GM18502 (cell line): ENCODE data around the gene DMD.

ENCODE experiments used
- ATAC-seq: cut with Tn5 transposase; IDR thresholded peaks from one replicate; pipeline ENCODE4 v1.9.1; 2021; ENCODE audit warnings: mild to moderate bottlenecking; ENCODE audit not compliant: unreplicated experiment, poor library complexity

DMD gene

DNA sequence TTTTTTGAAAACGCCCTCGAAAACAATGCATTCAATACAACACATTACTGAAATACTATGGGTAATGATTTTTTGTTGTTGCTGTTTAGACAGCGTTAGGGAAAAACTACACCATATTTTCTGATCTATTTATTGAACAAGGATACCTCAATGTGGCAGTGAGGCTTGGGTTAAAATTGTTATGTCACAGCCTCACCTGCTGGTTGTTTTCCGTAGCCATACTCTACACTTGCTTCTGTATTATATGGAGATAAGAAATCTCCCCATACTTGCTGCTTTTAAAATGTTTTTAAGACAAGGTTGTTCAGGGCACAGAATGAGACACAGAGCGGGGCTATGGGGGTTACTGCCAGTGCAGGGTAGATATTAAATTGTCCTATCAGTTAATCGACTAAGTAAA lies 1917.9 kb downstream of the DMD start:
- ATAC-seq, result no peak

DNA sequence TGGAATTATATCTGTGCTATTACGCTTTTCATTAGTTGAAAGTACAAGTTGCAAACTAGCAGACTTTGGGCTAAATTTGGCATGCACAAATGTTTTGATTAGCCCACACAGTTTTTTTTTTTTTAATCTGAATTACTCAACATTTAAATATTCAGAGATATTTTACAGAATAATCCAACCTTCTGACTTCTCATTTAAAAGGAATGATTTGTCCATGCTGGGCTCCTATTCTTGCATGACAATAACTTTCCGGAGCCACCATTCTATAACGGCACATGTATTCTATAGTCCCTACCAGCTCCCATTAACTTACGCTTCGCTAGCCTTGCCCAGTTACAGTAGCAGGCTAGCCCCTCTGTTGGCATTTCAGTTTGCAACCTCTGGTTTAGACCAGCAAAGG lies 1920.2 kb downstream of the DMD start:
- ATAC-seq, result no peak

DNA sequence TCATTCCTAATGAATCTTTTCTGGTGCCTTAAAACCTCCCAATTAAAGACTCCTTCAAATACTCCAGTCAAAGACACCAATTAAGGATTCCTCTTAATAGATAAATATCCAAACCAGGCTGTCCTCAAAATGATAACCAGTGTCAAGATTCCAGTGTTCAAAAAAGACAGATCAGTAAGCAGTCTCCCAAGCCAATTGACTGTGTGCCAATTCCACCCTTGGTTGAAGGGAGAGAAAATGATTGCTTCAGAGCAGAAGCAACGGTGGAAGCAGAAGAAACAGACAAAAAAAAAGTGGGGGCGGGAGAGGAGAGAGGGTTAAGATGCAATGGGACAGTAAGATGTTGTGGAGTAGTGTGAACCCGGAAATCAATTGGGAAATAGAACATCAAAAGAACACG lies 1923.5 kb downstream of the DMD start:
- ATAC-seq, result no peak

DNA sequence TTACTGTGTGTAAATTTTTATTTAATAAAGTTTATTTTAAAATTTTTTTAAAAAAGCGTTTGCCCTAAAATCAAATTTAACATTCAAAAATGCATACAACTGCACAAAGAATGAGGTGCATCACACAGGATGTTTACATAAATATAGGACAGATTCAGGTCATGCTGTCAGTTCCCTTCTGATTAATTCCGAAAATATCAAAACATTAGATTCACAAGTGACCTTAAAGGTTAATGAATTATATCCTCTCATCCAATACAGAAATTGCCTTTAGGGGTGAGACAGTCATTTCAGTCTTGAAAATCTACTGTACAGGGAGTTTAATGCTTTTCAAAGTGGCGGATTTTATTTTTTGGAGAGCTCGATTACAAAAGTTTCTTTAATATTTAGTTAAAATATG lies 1930.8 kb downstream of the DMD start:
- ATAC-seq, result no peak

DNA sequence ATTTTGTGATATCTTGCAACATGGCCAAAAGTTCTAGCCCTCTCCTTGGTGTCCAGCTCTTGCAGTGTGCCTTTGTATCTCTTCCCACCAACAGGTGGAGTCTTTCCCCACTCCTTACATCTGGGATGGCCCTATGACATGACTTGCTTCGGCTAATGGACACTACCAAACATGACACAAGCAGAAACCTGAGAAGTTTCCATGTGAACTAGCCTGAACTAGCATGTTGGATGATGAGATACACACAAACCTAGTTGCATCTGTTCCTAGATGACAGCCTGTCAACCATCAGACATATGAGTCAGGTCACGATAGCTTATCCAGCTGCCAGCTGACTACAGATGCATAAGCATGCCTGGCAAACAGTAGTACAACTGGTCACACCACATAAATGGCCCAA lies 1932.0 kb downstream of the DMD start:
- no peak for ATAC-seq

DNA sequence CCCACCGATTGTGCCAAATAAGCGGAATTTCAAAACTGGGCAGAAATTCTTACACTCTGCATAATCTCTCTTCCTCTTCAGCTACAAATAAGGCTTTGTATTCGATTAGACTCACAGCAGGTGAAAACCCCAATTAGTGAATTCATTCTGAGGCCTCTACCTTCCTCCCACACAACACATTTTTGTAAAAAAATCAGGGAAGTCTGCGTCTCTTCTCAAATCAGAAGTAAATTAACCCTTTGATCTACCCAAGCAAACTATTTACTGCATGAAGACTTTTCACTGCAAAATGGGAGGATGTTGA lies 1938.9 kb downstream of the DMD start:
- no peak for ATAC-seq

DNA sequence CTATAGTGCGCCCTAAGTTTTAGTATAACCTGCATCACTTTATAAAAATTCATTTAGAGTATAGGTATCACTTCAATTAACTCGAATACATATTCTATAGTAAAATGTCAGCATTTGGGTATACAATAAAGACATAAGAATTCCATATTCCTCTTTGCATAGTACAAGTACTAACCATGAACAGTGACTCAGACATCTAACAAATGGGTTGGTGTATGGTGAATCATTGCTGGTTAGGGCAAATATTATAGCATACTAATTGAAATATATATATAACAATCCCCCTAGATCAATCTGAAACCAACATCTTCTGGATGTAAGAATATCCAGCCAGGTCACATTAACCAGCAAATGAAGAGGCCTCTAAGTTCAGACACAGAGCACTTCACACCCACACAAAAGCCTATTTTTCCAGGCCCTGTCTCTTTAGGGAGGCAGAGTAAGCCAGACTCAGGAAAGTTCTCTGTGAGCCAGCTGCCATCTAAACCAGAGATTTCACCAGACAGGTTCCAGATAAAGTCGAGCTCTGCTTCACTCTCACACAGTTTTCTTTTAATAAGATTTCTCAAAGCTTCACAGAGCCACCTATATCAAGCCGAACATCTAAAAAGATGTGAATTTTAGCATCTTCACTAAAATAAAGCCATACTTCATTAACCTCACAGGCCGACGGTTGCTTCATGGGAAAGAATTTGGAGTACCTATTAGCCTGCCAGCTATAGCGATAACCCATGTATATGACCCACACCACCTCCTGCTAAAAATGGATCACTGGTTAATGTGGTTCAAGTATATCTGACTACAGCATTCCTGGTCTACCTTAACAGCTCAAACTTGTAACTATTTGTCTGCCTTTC lies 1939.5 kb downstream of the DMD start:
- ATAC-seq, result no peak

DNA sequence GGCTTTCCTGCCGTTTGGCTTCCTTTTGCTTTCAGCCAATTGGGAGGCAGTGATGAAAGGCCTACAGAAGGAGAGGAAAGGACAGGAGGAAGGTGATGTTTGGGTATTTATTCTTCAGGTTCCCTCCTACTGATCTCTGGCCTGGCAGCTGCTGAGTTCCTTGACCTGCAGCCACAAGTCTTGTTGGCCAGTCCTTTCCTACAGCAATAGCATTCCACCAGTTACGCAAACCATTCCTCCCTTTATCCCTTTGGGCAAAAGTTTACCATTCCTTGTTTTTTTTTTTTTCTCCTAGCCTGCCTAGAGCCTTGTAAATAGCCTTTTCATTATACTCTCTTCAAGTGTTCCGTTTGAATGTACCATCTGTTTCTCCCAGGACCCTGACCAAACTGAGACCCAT lies 1941.4 kb downstream of the DMD start:
- ATAC-seq, result no peak

DNA sequence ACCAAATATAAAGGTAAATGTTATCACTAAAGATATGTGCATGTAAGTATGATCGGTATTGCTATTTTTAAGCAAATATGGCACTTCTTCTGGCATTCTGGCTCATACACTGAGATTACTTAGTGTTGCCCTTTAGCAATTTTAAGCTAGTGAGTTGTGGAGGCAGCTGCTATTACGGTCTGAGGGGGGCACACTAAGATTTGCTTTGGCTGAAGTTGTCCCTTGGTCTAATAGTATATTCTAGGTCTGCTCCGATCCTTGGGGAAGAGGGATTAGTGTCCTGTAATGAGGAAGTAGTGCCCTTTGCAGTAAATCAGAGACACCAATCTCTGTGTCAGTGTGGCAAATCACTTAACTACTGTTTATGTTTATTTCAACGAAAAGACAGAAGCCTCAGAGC lies 1943.0 kb downstream of the DMD start:
- ATAC-seq, result no peak

DNA sequence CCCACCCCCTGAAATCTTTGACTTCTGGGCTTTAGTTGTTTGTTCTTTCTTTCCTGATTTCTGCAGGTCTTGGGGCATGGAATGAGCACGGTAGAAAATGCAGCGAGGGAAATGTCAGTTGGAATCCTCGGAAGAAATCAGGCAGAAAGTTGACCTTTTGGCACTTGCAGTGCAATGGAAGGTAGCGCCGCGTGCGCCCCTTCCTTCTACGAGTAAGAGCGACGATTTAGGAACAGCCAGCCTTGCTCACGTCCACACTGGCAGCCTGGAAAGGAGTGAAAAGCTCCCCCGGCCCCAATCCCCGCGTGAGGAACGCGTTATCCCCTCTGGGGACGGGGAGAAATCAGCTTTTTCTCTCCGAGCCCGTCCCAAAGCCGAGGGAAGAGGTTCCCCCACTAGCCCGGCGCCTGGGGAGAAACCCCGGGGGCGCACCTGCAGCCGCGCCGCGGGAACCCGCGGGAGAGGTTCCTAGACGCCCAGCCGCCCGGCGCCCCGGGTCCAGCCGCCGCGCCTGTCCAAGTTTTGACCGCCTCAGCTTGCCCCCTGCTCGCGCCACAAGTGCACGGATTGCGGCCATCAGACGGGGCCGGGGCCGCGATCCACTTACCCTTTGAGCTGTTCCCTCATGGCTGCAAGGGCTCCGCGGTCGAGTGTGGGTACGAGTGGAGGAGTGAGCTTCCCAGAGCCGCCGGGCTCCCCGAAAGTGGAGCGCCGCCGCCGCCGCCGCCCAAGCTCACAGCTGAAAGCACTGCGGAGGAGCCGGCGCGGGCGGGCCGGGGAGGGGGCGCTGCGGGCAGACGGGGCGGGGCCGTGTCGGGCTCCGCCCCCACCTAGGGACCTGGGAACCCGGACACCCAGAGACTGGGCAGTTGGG lies 1944.9 kb downstream of the DMD start:
- ATAC-seq, result peak; percentile 91

DNA sequence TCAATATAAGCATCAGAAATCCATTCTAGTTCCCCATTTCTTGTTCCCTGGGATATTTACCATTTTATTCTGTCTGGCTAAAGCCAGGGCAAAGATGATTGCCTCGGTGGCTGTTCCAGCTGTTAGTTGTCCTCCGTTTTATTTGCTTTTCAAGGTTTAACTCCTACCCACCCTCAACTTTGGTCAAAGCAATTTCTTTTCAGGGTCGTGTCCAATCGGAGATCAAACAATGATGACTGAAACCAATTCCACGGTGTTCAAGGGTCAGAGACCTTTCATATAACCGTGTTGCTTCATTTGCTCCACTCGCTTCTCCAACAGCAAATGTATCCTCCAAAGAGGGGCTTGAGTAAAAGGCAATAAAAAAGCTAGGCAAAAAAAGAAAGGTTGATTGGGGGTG lies 1946.0 kb downstream of the DMD start:
- ATAC-seq, result no peak

DNA sequence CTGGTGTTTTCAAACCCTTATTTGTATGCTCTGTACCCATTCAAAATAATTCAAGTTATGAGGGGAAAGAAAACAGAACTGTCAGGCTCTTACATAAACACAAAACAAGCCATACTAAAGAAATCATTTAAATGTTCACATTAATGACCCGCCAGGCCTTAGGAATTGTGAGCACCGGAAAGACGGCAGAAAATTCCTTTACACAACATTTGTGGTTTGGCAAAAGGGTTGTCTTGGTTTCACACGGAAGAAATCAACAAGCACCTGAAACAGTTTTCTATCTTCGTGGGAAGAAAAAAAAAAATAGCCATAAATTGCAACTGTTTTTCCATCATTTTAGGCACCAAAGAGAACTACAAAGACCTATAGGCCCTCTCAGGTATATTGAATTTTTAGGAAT lies 1951.0 kb downstream of the DMD start:
- no peak for ATAC-seq

DNA sequence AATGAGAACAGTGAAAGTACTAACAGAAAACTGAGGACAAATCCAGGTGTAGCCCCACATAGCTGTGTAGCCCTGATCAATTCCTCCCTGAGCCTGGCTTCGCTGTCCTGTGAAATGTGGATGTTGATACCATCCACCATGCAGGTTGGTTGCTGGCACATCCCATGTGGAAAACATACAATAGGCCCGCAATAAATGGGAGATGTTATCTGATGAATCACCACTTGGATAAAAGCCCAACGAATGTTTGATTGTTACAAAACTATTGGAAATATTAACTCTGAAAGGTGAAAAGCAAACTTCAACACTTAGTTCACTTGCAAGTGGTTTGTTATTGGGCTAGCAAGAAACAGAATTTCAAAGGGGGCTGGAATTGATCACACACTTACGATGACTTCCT lies 1953.2 kb downstream of the DMD start:
- ATAC-seq, result no peak

DNA sequence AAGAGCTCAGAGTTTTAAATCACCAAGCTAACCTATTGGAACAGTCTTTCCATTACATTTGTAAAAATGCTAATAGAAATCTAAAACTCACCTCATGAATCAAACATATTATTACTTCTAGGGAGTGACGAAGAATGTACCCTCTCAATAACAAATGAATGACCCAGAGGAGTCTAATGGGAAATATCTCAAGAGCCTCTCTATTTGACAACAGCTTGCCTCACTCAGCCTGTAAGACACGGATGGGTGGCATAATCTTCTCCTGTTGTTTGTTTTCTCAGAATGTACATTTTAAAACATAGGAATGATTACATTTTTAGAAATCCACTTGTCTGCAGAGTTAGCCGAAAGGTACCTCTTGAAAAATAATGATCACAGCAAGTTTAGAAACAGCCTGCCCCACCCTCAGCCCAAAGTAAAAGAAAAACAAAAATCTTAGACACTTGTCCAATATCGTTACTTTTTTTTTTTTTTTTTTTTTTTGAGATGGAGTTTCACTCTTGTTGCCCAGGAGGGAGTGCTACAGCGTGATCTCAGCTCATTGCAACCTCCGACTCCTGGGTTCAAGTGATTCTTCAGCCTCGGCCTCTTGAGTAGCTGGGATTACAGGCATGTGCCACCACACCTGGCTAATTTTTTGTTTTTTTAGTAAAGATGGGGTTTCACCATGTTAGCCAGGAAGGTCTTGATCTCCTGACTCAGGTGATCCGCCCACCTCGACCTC lies 1955.9 kb downstream of the DMD start:
- no peak for ATAC-seq

DNA sequence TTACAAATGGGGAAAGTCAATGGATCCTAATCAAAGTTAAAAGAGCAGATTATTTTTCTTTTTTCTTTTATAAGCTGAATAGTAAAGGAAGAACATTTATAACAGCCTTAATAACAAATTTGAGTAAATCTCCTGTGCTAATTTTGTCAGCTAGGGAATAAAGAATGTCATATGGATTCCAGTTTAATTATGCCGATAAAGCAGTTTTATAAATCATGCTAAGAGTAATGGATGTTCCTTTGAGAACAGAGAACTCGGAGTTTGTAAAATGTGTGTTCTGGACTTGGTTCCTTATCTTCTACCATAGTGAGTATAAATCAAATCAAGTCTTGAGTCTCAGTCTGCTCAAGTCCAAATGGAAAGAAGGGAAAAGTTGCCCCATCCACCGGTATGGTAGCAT lies 1959.2 kb downstream of the DMD start:
- no peak for ATAC-seq

DNA sequence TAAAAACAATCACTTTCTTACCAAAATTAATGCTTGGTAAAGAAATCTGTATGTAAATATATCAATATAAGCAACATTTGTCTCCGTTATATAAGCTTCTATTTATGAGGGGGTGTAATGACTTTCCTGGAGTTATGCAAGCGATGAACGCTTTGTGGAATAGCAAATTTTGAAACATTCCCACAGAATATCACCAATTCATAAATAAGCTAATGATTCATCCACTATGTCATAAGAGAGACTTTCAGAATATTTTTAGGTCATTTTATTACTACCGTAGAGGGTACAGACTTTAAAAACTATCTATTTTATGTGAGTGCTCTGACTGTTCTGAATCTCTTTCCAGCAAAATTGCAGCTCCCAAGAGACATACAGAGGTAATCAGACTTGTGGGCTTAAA lies 1960.0 kb downstream of the DMD start:
- ATAC-seq, result no peak

DNA sequence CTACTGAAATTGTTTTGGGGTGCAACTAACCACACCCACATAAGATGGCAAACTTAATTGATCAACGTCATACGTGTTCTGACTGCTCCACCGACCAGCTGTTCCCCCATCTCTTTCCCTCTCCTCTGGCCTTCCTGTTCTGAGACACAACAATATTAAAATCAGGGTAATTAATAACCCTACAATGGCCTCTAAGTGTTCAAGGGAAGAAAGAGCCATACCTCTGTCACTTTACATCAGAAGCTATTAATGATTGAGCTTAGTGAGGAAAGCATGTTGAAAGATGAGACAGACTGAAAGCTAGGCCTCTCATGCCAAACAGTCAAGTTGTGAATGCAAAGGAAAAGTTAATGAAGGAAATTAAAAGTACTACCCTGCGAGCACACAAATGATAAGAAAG lies 1965.6 kb downstream of the DMD start:
- ATAC-seq, result peak; percentile 61

DNA sequence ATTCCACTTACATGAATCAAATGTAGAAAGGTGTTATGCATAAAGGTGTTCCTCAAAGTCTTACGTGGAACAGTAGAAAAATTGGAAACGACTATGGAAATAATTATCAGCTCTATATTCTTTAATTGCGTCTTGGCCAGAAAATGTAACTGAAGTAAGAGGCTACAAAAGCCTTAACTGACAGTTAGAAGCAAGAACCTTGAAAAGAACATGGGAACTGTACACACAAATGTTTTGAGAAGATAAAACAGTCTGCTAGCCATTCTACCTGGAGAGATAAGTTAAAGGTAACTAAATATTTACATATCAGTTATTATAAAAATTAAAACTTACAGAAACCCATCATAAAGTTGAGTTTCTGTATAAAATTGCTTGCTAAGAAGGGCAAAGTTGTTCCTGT lies 1967.5 kb downstream of the DMD start:
- no peak for ATAC-seq

DNA sequence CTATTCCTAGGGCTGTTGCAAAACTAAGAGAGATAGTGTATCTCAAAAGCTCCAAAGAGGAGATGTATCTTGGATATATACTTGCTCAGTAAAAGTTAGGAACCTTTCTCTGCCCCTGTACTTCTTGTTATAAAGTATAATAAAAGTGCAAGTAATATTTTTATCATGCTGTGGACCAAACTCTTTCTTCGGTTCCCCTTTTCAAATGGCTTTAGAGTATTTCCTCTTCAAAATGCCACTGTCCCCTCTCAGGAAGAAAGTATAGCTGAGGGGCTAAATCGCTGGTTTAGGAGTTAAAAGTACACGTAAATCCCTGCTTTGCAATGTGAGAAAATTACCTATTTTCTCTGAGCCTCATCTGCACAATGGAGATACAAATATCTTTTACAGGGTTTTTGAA lies 1970.4 kb downstream of the DMD start:
- no peak for ATAC-seq

DNA sequence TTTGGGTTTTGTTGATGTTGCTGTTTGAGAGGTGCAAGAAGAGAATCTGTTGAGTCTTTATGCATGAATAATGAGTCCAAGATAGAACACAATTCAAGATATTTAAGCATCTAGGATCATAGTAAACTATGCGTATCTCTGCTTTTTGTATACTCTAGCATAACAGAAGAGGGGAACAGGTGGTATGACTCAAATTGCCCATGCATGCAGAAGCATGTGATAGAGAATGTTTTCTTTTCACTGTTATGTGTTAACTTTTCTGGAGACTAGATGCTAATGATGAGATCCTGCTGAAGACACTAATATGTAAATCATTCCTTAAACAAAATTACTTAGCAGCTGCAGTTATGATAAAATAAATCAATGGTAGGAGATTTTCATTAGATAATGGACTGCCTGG lies 1974.2 kb downstream of the DMD start:
- peak; percentile 62 for ATAC-seq

DNA sequence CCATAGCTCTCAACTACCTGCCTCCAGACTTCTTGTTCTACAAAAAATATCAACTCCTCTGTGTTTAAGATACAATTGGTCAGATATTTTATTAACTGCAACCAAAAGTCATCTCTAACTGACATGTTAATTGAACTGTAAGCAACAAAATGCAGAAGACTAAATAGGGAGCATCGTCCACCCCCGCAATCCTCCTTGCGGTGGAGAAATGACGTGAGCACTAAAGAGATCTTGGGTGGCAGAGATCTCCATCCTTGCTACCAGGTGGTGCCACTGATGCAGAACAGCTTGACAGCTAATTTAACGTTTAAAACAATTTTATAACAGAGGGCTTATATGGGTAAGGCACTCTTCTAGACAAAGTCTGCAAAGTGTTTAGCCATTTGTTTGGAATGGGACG lies 1975.1 kb downstream of the DMD start:
- ATAC-seq, result peak; percentile 52
